Urothelium cell line (cell line): ENCODE measurements around the gene SELENOF.
A peak's percentile ranks its signal among the peaks of the same experiment; 100 is the strongest.
"Not testable (repeated sequence)": the region's sequence is repeated elsewhere in the genome, so short reads cannot be mapped to it uniquely, and the experiment has no call there.

Source experiments
- DNase-seq: peaks from one replicate; pipeline ENCODE4 v3.0.0; 2011; ENCODE audit warnings: low spot score, mixed read lengths
- FAIRE-seq: peaks from 2 replicates; lab custom pipeline; 2011; peaks lifted over from hg19 to GRCh38; lab: Jason Lieb, UNC

Gene SELENOF

GRCh38 chr1:86922445-86922844 lies 8.5 kb upstream of the SELENOF start:
- DNase-seq = no peak
- FAIRE-seq = no peak

- DNase-seq (no peak), FAIRE-seq (no peak)
Observed at GRCh38 chr1:86916752-86917151, 2.8 kb upstream of the SELENOF start.

GRCh38 chr1:86915737-86916235 lies 1.9 kb upstream of the SELENOF start:
- DNase-seq (no peak), FAIRE-seq (no peak)

DNA sequence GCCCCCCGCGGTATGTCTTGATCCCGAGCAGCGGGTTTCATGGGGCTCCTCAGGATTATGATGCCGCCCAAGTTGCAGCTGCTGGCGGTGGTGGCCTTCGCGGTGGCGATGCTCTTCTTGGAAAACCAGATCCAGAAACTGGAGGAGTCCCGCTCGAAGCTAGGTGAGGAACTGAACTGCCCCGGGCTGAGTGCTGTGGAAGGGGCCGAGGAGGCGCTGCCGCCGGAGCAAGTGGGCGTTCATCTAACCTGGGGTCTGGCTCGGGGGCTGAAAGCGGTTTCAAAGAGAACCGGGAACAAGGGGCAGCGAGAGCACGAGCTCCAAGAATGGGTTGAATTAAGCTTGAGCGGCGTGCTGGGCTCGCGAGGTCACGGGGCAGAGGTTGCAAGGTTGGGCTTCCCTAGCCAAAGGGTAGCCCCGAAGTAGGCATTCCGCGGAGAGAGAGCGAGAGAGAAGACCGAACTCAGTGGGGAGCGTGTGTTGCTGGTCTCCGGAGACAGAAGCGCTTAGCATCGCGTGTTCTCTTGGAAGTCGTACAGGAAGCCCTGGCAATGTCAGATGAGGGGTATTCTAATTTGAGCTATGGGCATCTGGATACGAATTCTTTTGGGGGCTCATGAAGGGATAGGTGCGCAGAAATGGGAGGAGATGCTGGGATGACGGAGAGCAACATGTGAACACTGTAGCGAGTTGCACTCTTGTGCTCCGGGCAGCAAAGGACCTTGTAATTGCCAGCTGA lies 1.2 kb upstream of the SELENOF start:
- no peak for FAIRE-seq
- DNase-seq = peak; percentile 34

- DNase-seq (no peak), FAIRE-seq (no peak)
Observed at GRCh38 chr1:86914601-86914997, 673 bp upstream of the SELENOF start, which contains the start of gene HS2ST1. Gene HS2ST1, plus strand, starts transcription at chr1:86914635.

GRCh38 chr1:86913399-86913895 lies 479 bp downstream of the SELENOF start:
- FAIRE-seq = no peak
- DNase-seq = peak; percentile 9

GRCh38 chr1:86912281-86912900 lies 1.5 kb downstream of the SELENOF start:
- DNase-seq (no peak), FAIRE-seq (no peak)

- FAIRE-seq = no peak
- no peak for DNase-seq
Observed at GRCh38 chr1:86906419-86906818, 7.5 kb downstream of the SELENOF start.

GRCh38 chr1:86905875-86906274 lies 8.1 kb downstream of the SELENOF start:
- DNase-seq (no peak), FAIRE-seq (no peak)

- not testable (repeated sequence) for FAIRE-seq, DNase-seq
Observed at GRCh38 chr1:86899401-86899800, 14.5 kb downstream of the SELENOF start.

DNA sequence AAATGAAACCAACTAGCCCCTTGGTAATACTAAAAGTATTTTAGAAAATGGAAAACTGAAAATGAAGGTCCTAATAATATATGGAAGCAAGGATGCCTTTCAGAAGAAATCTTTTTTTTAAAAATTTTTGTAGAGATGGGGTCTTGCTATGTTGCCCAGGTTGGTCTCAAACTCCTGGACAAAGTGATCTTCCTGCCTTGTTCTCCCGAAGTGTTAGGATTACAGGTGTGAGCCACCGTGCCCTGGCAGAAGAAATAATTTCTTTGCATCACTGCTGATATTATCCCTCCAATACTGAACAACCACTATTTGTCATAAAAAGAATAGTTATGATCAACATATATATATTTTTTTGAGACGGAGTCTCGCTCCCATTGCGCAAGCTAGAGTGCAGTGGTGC lies 25.6 kb downstream of the SELENOF start:
- DNase-seq = no peak
- no peak for FAIRE-seq

DNA sequence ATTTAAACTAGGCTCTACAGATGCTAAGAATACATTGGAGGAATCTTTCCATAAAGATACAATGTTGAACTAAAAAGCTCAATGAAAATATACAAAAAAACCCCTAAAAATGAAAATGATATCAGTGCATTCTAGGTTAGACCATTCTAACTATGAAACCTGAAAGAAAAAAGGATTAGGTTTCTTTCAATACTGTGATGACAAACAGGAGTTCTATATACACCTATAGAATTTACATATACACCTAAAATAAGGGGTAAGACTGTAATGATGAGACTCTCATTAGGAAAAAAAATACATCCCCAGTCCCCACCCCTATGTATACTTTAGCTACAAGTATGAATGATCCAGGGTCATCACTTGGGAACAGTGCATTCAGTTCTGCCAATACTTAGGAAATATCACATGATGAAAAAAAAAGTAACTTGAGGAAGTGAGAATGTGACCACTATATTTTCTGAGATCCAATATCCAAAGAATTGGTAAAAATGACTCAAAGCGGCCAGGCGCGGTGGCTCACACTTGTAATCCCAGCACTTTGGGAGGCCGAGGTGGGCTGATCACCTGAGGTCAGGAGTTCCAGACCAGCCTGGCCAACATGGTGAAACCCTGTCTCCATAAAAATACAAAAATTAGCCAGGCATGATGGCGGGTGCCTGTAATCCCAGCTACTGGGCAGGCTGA lies 26.3 kb downstream of the SELENOF start:
- FAIRE-seq = no peak
- no peak for DNase-seq

- DNase-seq = no peak
- no peak for FAIRE-seq
Observed at GRCh38 chr1:86875722-86876121, 38.2 kb downstream of the SELENOF start.

- FAIRE-seq = no peak
- no peak for DNase-seq
Observed at GRCh38 chr1:86872086-86872485, 41.8 kb downstream of the SELENOF start.

- FAIRE-seq (no peak), DNase-seq (no peak)
Observed at GRCh38 chr1:86871001-86871400, 42.9 kb downstream of the SELENOF start.

GRCh38 chr1:86868477-86868876 lies 45.4 kb downstream of the SELENOF start:
- FAIRE-seq (no peak), DNase-seq (no peak)

- FAIRE-seq, DNase-seq: not testable (repeated sequence)
Observed at GRCh38 chr1:86867278-86867677, 46.6 kb downstream of the SELENOF start.

DNA sequence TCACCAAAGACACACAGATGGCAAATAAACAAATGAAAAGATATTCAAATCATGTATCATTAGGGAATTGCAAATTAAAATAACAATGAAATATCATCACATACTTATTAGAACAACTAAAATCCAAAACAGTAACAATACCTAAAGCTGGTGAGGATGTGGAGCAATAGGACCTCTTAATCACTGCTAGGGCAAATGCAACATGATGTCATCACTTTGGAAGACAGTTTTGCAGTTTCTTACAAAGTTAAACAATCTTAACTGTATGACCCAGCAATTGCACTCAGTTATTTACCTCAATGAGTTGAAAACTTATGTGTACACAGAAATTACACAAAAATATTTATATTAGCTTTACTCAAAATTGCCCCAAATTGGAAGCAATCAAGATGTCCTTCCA lies 47.3 kb downstream of the SELENOF start:
- no peak for FAIRE-seq
- DNase-seq = no peak

- no peak for FAIRE-seq
Observed at GRCh38 chr1:86865973-86866637, 47.8 kb downstream of the SELENOF start.

DNA sequence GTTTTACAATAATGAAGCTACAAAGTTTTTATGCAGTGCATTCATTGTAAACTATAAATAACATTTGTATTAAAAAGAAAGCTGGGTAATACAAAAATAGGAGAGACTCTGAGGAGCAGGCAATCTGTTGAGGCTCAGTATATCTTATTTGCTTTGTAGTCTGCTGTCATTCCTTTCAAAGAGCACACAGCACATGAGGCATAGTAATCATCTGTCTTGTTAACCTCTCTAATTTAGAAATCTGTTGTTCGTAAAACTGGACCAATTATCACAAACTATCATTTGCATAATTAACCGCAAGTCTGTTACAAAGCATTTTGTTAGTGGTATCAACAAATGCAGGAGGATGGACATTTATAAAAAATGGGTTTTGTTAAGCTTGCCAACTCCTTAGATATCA lies 51.0 kb downstream of the SELENOF start:
- no peak for FAIRE-seq
- DNase-seq = no peak

More at GRCh38 chr1:86865973-86866637, 47.8 kb downstream of the SELENOF start:
- DNase-seq = no peak

DNA sequence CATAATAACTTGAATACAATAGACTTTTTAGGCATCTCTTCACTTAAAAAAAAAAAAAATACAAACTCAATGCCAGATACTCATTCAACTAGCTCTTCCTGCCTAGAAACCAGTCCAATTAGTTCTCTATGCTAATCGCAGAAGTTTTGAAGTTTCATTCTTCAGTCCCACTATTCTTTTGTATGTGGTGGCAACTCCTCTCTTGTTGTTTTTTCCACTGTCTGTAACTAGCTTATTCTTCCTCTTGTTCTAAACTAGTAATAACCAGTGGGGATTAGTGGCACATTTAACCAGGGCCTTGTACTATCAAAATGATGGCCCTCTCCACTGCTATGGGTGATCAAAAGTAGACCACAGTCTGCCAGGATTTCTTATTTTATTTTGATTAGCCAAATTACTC lies 52.5 kb downstream of the SELENOF start:
- FAIRE-seq = no peak
- no peak for DNase-seq
